Heart left ventricle (tissue), 16 donors: Measurements from ENCODE around the gene OSGIN1. TPM values are rescaled to one million over a fixed set of nuclear protein-coding genes. Genes with fewer than 3 reads are reported as not detected.

Experiments
- ATAC-seq, 4 donors: fragments of 200-7000 bp; cut with Tn5 transposase; one replicate each; pipeline ENCODE4 v1.9.1; 2020 to 2022; ENCODE audit warnings: moderate library complexity in 4 of 4, mild to moderate bottlenecking in 3 of 4, moderate number of reproducible peaks in 1 of 4
- DNase-seq, 5 donors: peaks; one replicate each; pipeline ENCODE4 v3.0.0-alpha.2; 2020
- H3K27ac ChIP-seq, 12 donors: fragments of 200-600 bp; sonication (generic) in 4 of 12; one replicate each; pipeline versions ENCODE4 v1.5.0 to v1.8.0; 2016 to 2022; ENCODE audit warnings: mild to moderate bottlenecking in 2 of 12
- H3K27me3 ChIP-seq, 9 donors: fragments of 200-600 bp; sonication (generic) in 2 of 9; one replicate each; pipeline versions ENCODE4 v1.5.1 to v1.8.0; 2016 to 2022; ENCODE audit warnings: mild to moderate bottlenecking in 3 of 9
- H3K36me3 ChIP-seq, 9 donors: fragments of 200-600 bp; sonication (generic) in 2 of 9; one replicate each; pipeline versions ENCODE4 v1.5.0 to v1.8.0; 2018 to 2022; ENCODE audit warnings: mild to moderate bottlenecking in 2 of 9
- H3K4me1 ChIP-seq, 12 donors: fragments of 200-600 bp; sonication (generic) in 4 of 12; one replicate each; pipeline versions ENCODE4 v1.5.0 to v1.8.0; 2016 to 2022; ENCODE audit warnings: mild to moderate bottlenecking in 3 of 12
- H3K4me3 ChIP-seq, 12 donors: fragments of 200-600 bp; sonication (generic) in 4 of 12; one replicate each; pipeline versions ENCODE4 v1.5.0 to v1.8.0; 2017 to 2022; ENCODE audit warnings: mild to moderate bottlenecking in 9 of 12, moderate library complexity in 4 of 12
- H3K9me3 ChIP-seq, 12 donors: fragments of 200-600 bp; sonication (generic) in 4 of 12; one replicate each; pipeline versions ENCODE4 v1.5.0 to v1.8.0; 2016 to 2022; ENCODE audit warnings: mild to moderate bottlenecking in 1 of 12
- CTCF ChIP-seq, 12 donors: fragments of 200-600 bp; sonication (generic) in 4 of 12; IDR thresholded peaks; one replicate each; pipeline versions ENCODE4 v1.5.0 to v1.8.0; 2018 to 2022; ENCODE audit warnings: antibody characterized with exemption in 12 of 12, mild to moderate bottlenecking in 5 of 12
- POLR2A ChIP-seq, 2 donors: fragments of 450-650 bp; IDR thresholded peaks; one replicate each; pipeline ENCODE4 v1.6.1; 2017; ENCODE audit warnings: antibody characterized with exemption in 2 of 2, mild to moderate bottlenecking in 2 of 2, moderate library complexity in 2 of 2
- WGBS, 4 donors: extraction: QIAGEN DNeasy Blood & Tissue Kit in 2 of 4; methylation state at CpG; one replicate each; pipeline versions ENCODE4 v1.1.5 to v1.1.7; 2013 to 2018; 5-methylcytosine and 5-hydroxymethylcytosine counted together
- intact Hi-C, 10 donors: fragments of 100-400 bp; cut with DNase I; formaldehyde crosslinking; loops; one replicate each; pipeline versions ENCODE4 v1.11.1 to v1.14.2; 2022
- polyA plus RNA-seq, 2 donors: library from polyadenylated mRNA; stranded (reverse); fragments of 200-250 nt; gene quantifications; one replicate each; pipeline ENCODE4 v1.2.3, GENCODE V29; 2013
- total RNA-seq, 9 donors: library from RNA; depleted of rRNA in 2 of 9; stranded (reverse); fragments of >200 nt in 2 of 9; fragmentation: NEBNext Ultra II Directional in 3 of 9; extraction: Animal tissue kit (Norgen Biotek cat#: 25700) in 3 of 9; gene quantifications; one replicate each; pipeline versions ENCODE4 v1.1.0 to v1.2.4, GENCODE V29; 2016 to 2023
- donor health status: ischemic (EF 13 %, LVEDD 7.1; RV severe dilation, severe dysfunction).
- donor health status: healthy with polysubstance abuse.
- donor health status: DM: no; HTN: yes; CAD: no.
- donor health status: DM: no; HTN: no; CAD: no.
- donor health status: ischemic (EF 25% LVEDD 6.9; RV normal size, moderate dysfunction).
- donor health status: ischemic (EF 25% LVEDD 5.7; RV mildly dilated, moderate dysfunction).
- donor health status: healthy.
- donor health status: DM: yes; HTN: yes; CAD: no.
- donor health status: ischemic (EF 35%, LVEDD 5.7; RV mildly dilated, moderate dysfunction).
- donor health status: nonischemic (EF 11% LVEDD 7.7; RV severe dilation, severe dysfunction).
- donor health status: DM: yes; HTN: yes; CAD: no.
- donor health status: PGD.
- donor health status: ischemic (EF 29% LVEDD 5.4; RV normal size, mild dysfunction).
- donor health status: nonischemic (EF 23%, LVEDD 6.1; RV moderate dilation, normal function).

OSGIN1 gene
- total and polyA plus RNA-seq, 11 donors: 3.3 to 12.8 (median 7.0) TPM

- Histone ChIP-seq H3K9me3 (no peaks in the 10 kb centered on the region), H3K4me3 (no peak overlapping the region), H3K27me3 (peaks cover 0 to 10% (median 0%) of the 10 kb centered on the region in 9 donors), H3K4me1 (peaks cover 0 to 9% (median 0%) of the 10 kb centered on the region in 12 donors), H3K36me3 (peaks cover 0 to 32% (median 7%) of the 10 kb centered on the region in 9 donors), H3K27ac (no peak overlapping the region)
- DNase-seq (no peak), ATAC-seq (no peak)
- TF ChIP-seq POLR2A (IDR thresholded peaks at IDR 0.05) (no peak), CTCF (IDR thresholded peaks at IDR 0.05) (no peak)
- intact Hi-C loops: loop anchor here in 7 of 10 donors (1.0 to 10.0 kb wide), 6 partner anchors 95 to 518 kb away; no protein-coding TSS in a partner anchor
- WGBS, 4 donors: 74 to 87% (median 82%) methylated on average over 2 of the region's 2 CpGs
These were observed 14.1 kb downstream of the OSGIN1 start for GRCh38 chr16:83967091-83967490.

- H3K4me3 ChIP-seq: peak within 1 kb of the TSS in 10 of 12 donors; percentile 26 to 56 (median 44)
- TF ChIP-seq POLR2A (IDR thresholded peaks at IDR 0.05) (no peak), CTCF (IDR thresholded peaks at IDR 0.05) (peak; percentile 36 to 81 (median 68))
- DNase-seq (peak in 4 of 5 donors; percentile 58 to 75 (median 65)), ATAC-seq (peak in 2 of 4 donors; percentile 30 to 40)
- intact Hi-C loops: loop anchor here in 8 of 10 donors (1.0 to 10.0 kb wide), 8 partner anchors 94 to 517 kb away; no protein-coding TSS in a partner anchor
- H3K27ac ChIP-seq: no peak within 1 kb of the TSS
- peaks cover 0 to 9% (median 0%) of the 10 kb centered on the region in 12 donors for H3K4me1 ChIP-seq
- 11 to 12% (median 12%) methylated on average over 31 to 35 of the region's 35 CpGs for WGBS, 4 donors
- peaks cover 0 to 25% (median 4%) of the 10 kb centered on the region in 9 donors for H3K36me3 ChIP-seq
- peaks cover 0 to 10% (median 0%) of the 10 kb centered on the region in 9 donors for H3K27me3 ChIP-seq
- H3K9me3 ChIP-seq: no peaks in the 10 kb centered on the region
These were observed 14.8 kb downstream of the OSGIN1 start, which contains the start of gene NECAB2 for GRCh38 chr16:83967838-83968305. Gene NECAB2, plus strand, starts transcription at chr16:83968244. Its CDS starts 405 bp downstream, at chr16:83968649.

- H3K27ac ChIP-seq: no peak overlapping the region
- H3K4me1 ChIP-seq: peaks cover 0 to 9% (median 0%) of the 10 kb centered on the region in 12 donors
- WGBS, 4 donors: 0 to 1% (median 1%) methylated on average over 5 to 85 of the region's 87 CpGs
- H3K9me3 ChIP-seq: no peaks in the 10 kb centered on the region
- H3K4me3 ChIP-seq: peak overlapping the region in 10 of 12 donors; percentile 26 to 56 (median 44)
- ATAC-seq (no peak), DNase-seq (no peak)
- intact Hi-C loops: loop anchor here in 7 of 10 donors (1.0 to 10.0 kb wide), 7 partner anchors 94 to 516 kb away; no protein-coding TSS in a partner anchor
- TF ChIP-seq CTCF (IDR thresholded peaks at IDR 0.05) (no peak), POLR2A (IDR thresholded peaks at IDR 0.05) (no peak)
- H3K27me3 ChIP-seq: peaks cover 0 to 10% (median 0%) of the 10 kb centered on the region in 9 donors
- H3K36me3 ChIP-seq: peaks cover 0 to 20% (median 0%) of the 10 kb centered on the region in 9 donors
These were observed 15.3 kb downstream of the OSGIN1 start for GRCh38 chr16:83968306-83968851.
